GM21737 (cell line): ENCODE measurements around the gene FAM83F.

Experiments
- ATAC-seq: cut with Tn5 transposase; IDR thresholded peaks from one replicate; pipeline ENCODE4 v1.9.1; 2021; ENCODE audit warnings: mild to moderate bottlenecking, moderate library complexity; ENCODE audit not compliant: unreplicated experiment

The FAM83F gene

GRCh38 chr22:40056154-40056553, 61.4 kb downstream of the FAM83F start:
- ATAC-seq, result no peak

GRCh38 chr22:40056559-40056958, 61.8 kb downstream of the FAM83F start:
- ATAC-seq, result no peak

GRCh38 chr22:40057652-40058051, 62.9 kb downstream of the FAM83F start:
- ATAC-seq, result no peak

GRCh38 chr22:40058265-40058664, 63.5 kb downstream of the FAM83F start:
- no peak for ATAC-seq

DNA sequence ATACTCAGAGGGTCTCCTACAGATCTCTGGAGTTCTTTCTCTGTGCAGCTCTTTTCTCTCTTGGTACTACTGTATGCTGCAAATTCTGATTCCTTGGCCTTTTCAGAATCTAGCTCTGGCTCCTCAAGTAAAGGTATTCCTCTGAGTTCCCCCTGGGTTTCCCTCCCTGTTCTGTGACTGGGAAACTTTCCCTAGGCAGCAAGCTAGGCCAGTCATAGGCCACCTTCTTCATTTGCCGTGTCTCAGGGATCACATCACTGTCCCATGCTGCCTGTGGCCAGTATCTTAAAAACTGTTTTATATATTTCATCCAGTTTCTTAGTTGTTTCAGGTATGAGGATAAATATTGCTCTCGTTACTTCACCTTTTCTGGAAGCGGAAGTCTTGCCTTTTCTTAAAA, 71.2 kb downstream of the FAM83F start:
- no peak for ATAC-seq

DNA sequence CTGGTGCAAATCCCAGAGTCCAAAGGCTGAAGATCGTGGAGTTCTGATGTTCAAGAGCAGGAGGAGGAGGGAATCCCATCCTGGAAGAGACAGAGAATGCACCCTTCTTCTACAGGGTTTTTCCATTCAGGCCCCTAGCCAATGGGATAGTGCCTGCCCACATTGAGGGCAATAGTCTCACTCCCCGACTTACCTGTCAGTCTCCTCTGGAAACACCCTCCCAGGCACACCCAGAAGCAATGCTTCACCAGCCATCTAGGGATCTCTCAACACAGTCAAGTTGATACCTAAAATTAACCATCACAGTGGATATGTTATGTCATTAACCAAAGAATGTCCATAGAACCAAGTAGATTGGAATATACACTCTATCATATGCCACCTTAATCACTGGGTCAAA, 72.9 kb downstream of the FAM83F start:
- no peak for ATAC-seq

GRCh38 chr22:40070701-40071100, 75.9 kb downstream of the FAM83F start:
- ATAC-seq, result no peak

DNA sequence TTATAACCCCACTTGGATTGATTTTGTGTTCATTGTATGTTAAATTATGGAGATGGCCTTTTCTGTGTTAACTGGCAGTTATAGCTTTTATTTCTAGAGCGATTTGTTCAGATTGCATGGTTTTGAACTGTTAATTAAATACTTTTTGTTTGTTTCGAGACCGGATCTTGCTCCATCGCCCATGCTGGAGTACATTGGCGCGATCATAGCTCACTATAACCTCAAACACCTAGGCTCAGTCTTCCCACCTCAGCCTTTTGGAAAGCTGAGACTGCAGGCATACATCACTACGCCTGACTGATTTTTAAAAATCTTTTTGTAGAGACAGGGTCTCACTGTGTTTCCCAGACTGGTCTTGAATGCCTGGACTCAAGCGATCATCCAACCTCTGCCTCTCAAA, 77.0 kb downstream of the FAM83F start:
- ATAC-seq, result no peak

GRCh38 chr22:40076702-40077645, 82.2 kb downstream of the FAM83F start:
- ATAC-seq, result no peak

DNA sequence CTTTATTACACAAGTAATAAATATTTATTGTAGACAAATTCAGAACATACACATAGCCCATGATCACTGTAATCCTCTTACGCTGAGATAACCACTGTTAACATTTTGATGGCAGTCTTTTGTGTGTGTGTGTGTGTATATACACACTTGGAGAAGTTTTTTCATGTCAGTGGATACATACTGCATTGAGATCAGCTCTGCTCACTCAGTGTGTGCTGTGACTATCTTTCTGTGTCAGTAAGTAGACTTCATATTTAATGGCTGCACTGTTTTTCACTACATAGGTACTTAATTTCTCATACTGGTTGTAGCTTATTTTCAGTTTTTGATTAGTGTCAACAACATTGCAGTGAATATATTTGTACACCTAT, 82.9 kb downstream of the FAM83F start:
- ATAC-seq, result no peak

DNA sequence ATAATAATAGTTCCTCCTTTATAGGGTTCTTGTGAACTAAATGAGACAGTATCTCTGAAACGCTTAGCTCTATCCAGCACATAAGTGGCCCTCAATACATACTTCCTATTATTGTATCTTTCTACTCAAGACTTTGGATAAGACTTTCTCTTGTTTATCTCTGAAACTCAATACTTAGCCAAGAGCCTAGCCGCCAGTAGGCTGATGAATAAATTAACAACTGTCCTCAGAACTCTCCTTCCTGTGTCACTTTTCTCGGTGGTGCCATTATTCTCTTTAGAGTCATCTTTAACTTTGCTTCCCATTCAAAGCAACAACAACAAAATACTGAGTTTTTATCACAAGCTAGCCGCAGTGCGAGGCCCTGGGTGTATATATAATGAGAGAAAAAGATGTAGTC, 86.9 kb downstream of the FAM83F start:
- no peak for ATAC-seq

DNA sequence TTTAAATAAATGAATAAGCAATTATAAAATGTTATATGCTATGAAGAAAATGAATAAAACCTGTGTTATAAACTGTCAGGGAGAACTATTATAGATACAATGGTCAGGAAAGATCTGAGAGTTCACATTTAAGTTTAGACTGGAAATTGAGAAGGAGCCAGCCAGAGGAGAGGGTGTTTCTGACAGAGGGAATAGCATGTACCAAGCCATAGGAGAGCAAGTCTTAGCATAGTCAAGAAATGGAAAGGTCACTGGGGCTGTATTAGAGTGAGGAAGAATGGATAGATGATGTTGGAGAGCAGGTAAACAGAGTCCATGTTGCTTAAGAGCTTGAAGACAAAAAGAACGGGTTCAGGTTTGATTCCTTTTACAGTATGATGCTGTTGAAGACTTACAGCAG, 87.4 kb downstream of the FAM83F start:
- ATAC-seq, result no peak

GRCh38 chr22:40083794-40084193, 89.0 kb downstream of the FAM83F start:
- no peak for ATAC-seq

- ATAC-seq, result no peak
Measured at GRCh38 chr22:40084246-40084645, 89.5 kb downstream of the FAM83F start.

DNA sequence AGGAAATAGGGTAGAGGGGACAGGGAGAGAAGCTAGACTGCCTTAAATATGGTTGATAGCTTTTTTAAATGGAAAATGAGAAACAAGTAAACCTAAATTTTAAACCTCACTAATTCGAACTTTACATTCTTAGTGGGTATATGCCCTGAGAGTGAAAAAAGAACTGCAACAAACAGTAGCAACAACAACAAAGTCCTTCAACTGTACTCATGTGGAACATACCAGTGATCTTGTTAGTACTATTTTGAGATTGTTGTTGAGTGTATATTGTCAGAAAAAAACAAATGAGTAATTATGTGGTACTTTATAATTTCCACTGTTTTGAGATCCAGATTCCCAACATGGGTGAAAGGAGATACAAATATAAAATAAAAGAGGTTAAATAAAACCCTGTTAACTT, 94.1 kb downstream of the FAM83F start:
- no peak for ATAC-seq
